ENCODE data around the gene RFX2.
A peak's percentile ranks its signal among the peaks of the same experiment; 100 is the strongest.
"Not testable (repeated sequence)": the region's sequence is repeated elsewhere in the genome, so short reads cannot be mapped to it uniquely, and the experiment has no call there.

The RFX2 gene

DNA sequence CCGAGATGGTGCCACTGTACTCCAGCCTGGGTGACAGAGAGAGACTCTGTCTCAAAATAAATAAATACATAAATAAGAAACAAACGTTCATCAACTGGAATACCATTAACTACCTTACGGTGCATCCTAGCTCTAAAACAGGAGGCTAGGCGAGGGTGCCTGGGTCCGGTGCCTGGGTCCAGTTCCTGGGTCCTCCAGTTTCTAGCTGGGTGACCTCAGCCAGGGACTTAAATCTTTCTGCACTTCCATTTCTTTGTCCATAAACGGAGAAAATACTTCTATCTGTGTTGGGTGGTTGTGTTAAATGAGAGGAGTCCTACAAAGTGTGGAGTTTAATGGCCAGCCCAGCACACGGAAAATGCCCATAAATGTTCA lies 34.0 kb downstream of the RFX2 start:
- DNase-seq (ENCODE audit: low read depth), result no peak
- TF ChIP-seq CTCF (conservative IDR thresholded peaks at IDR 0.05; ENCODE audit: low read length), result no peak
- H3K4me3 ChIP-seq (ENCODE audit: low read length), result peak overlapping the region; percentile 50

- TF ChIP-seq CTCF (conservative IDR thresholded peaks at IDR 0.05; ENCODE audit: low read length), result no peak
- DNase-seq (ENCODE audit: low read depth), result no peak
- no peak overlapping the region for H3K4me3 ChIP-seq (ENCODE audit: low read length)
These were observed 35.4 kb downstream of the RFX2 start for GRCh38 chr19:6074709-6075403.

GRCh38 chr19:6073858-6074708 lies 36.2 kb downstream of the RFX2 start:
- H3K4me3 ChIP-seq (ENCODE audit: low read length), result no peak overlapping the region
- DNase-seq (ENCODE audit: low read depth), result no peak
- TF ChIP-seq CTCF (conservative IDR thresholded peaks at IDR 0.05; ENCODE audit: low read length), result no peak

DNA sequence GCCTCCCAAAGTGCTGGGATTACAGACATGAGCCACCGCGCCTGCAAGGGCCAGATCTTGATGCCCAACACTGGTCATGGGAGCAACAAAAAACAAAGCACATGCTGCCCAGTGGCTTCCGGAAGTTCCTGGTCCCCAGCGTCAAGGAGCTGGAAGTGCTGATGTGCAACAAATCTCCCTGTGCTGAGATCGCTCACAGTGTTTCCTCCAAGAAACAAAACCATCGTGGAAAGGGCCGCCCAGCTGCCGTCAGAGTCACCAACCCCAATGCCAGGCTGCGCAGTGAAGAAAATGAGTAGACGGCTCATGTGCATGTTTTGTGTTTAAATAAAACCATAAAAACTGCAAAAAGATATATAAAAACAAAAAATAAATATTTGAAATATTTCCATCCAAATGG lies 37.1 kb downstream of the RFX2 start:
- not testable (repeated sequence) for DNase-seq (ENCODE audit: low read depth); H3K4me3 ChIP-seq (ENCODE audit: low read length)

DNA sequence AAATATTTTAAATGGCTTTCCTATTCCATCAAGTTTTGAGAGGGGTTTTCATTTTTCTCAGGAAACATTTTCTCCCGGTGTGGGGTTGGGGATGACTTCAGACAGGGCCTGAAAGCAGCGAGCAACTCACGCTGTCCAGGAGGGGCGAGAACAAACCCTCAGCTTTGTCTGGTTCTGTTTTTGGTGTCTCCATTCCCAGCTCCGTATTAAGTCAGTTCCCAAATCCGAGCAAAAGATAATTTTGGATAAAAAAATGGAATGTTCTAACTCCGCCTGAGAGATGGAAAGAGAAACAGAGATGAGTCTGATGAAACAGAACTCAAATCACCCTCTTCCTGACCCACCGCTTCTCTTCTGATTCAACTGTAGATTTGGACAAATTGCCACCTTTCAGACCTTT lies 38.4 kb downstream of the RFX2 start:
- no peak for TF ChIP-seq CTCF (conservative IDR thresholded peaks at IDR 0.05; ENCODE audit: low read length)
- H3K4me3 ChIP-seq (ENCODE audit: low read length), result no peak overlapping the region
- peak; percentile 48 for DNase-seq (ENCODE audit: low read depth)

DNA sequence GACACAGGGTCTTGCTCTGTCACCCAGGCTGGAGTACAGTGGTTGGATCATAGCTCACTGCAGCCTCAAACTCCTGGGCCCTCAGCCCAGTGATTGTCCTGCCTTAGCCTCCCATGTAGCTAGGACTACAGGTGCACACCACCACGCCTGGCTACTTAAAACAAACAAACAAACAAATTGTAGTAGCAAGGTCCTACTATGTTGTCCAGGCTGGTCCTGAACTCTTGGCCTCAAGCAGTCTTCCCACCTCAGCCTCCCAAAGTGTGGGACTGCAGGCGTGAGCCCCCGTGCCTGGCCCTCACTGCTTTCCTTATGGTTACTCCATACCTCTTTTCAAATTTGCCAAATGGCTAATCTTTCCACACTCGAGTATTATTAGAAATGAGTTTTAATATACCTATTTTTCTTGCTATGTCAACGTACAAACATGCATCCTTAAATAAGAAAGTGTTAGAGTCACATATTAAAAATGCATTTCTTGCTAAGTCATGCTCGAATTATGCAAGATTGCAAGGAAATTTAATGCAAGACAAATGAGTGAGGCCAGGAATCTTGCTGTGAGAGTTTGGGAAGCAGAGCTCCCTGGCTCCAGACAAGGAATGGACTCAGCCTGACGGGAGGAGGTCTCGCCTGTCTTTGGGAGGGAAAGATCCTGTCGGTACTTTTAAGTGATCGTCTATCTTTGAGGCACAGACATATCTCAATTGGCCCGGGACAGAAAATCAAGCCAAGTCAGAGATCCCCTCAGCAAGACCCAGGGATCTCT lies 39.4 kb downstream of the RFX2 start:
- peak; percentile 97 for DNase-seq (ENCODE audit: low read depth)
- no peak overlapping the region for H3K4me3 ChIP-seq (ENCODE audit: low read length)
- TF ChIP-seq CTCF (conservative IDR thresholded peaks at IDR 0.05; ENCODE audit: low read length), result no peak

- no peak overlapping the region for H3K4me3 ChIP-seq (ENCODE audit: low read length)
- no peak for TF ChIP-seq CTCF (conservative IDR thresholded peaks at IDR 0.05; ENCODE audit: low read length)
- DNase-seq (ENCODE audit: low read depth), result no peak
These were observed 40.1 kb downstream of the RFX2 start for GRCh38 chr19:6070207-6070681.
